HTERT RPE-1 (cell line): ENCODE data around the gene ACACB.

ENCODE experiments used
- in situ Hi-C: fragments of 300-500 bp; cut with MboI; formaldehyde crosslinking; loops from 4 replicates; pipeline ENCODE4 v1.14.3; 2020; ENCODE audit warnings: low sequenced_read_pairs

ACACB gene

GRCh38 chr12:109274381-109274780 is 158.0 kb downstream of the ACACB start:
- in situ Hi-C loops: no loop called here

GRCh38 chr12:109275173-109275572 is 158.8 kb downstream of the ACACB start:
- in situ Hi-C loops: no loop called here

- in situ Hi-C loops: no loop called here
These were observed 159.8 kb downstream of the ACACB start for GRCh38 chr12:109276160-109276559.

- in situ Hi-C loops: no loop called here
These were observed 161.0 kb downstream of the ACACB start for GRCh38 chr12:109277255-109277898.

GRCh38 chr12:109277899-109278762 is 161.7 kb downstream of the ACACB start:
- in situ Hi-C loops: no loop called here

GRCh38 chr12:109278912-109279311 is 162.5 kb downstream of the ACACB start:
- in situ Hi-C loops: no loop called here

- in situ Hi-C loops: no loop called here
These were observed 163.1 kb downstream of the ACACB start for GRCh38 chr12:109279525-109279924.

GRCh38 chr12:109281452-109281851 is 165.1 kb downstream of the ACACB start:
- in situ Hi-C loops: no loop called here

- in situ Hi-C loops: no loop called here
These were observed 168.0 kb downstream of the ACACB start for GRCh38 chr12:109284392-109284791.

GRCh38 chr12:109286252-109286651 is 169.9 kb downstream of the ACACB start:
- in situ Hi-C loops: no loop called here

GRCh38 chr12:109286652-109287051 is 170.3 kb downstream of the ACACB start:
- in situ Hi-C loops: no loop called here

GRCh38 chr12:109287181-109287580 is 170.8 kb downstream of the ACACB start:
- in situ Hi-C loops: no loop called here

GRCh38 chr12:109287811-109288469 is 171.6 kb downstream of the ACACB start:
- in situ Hi-C loops: no loop called here

GRCh38 chr12:109288571-109288970 is 172.2 kb downstream of the ACACB start:
- in situ Hi-C loops: no loop called here

- in situ Hi-C loops: no loop called here
These were observed 172.6 kb downstream of the ACACB start for GRCh38 chr12:109289004-109289403.

- in situ Hi-C loops: no loop called here
These were observed 173.2 kb downstream of the ACACB start for GRCh38 chr12:109289551-109289950.

GRCh38 chr12:109290061-109290460 is 173.7 kb downstream of the ACACB start:
- in situ Hi-C loops: no loop called here

GRCh38 chr12:109291117-109291516 is 174.7 kb downstream of the ACACB start:
- in situ Hi-C loops: no loop called here

- in situ Hi-C loops: no loop called here
These were observed 175.3 kb downstream of the ACACB start for GRCh38 chr12:109291521-109292341.

- in situ Hi-C loops: no loop called here
These were observed 175.9 kb downstream of the ACACB start for GRCh38 chr12:109292342-109292711.

- in situ Hi-C loops: no loop called here
These were observed 176.7 kb downstream of the ACACB start for GRCh38 chr12:109293106-109293505.
